Astrocyte of the hippocampus (primary cell): ENCODE data around the gene SPTSSB.

Experiments used
- DNase-seq: peaks from one replicate; pipeline ENCODE4 v3.0.0; 2011; ENCODE audit warnings: low read depth, low spot score

The SPTSSB gene

GRCh38 chr3:161392853-161393252 lies 21.5 kb upstream of the SPTSSB start:
- no peak for DNase-seq

DNA sequence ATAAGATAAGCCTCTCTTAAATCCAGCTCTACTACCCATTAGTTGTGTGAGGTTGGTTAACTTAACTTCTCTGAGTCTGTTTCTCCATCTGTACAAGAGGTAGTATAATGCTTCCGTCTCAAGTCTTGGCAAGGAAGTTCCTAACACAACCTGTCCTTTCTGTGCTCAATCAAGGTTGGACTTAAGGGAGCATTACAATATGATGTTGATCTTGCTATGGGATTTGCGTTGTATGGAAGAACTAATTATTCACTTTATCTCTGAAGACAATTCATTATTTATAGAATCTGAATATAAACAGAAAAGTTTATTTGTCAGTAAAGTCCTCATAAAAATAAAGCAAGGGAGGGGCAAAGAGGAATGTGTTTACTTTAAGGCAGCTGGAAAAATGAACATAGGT lies 18.9 kb upstream of the SPTSSB start:
- DNase-seq = no peak

- no peak for DNase-seq
Measured at GRCh38 chr3:161389445-161390035, 18.2 kb upstream of the SPTSSB start.

GRCh38 chr3:161388855-161389254 lies 17.5 kb upstream of the SPTSSB start:
- no peak for DNase-seq

DNA sequence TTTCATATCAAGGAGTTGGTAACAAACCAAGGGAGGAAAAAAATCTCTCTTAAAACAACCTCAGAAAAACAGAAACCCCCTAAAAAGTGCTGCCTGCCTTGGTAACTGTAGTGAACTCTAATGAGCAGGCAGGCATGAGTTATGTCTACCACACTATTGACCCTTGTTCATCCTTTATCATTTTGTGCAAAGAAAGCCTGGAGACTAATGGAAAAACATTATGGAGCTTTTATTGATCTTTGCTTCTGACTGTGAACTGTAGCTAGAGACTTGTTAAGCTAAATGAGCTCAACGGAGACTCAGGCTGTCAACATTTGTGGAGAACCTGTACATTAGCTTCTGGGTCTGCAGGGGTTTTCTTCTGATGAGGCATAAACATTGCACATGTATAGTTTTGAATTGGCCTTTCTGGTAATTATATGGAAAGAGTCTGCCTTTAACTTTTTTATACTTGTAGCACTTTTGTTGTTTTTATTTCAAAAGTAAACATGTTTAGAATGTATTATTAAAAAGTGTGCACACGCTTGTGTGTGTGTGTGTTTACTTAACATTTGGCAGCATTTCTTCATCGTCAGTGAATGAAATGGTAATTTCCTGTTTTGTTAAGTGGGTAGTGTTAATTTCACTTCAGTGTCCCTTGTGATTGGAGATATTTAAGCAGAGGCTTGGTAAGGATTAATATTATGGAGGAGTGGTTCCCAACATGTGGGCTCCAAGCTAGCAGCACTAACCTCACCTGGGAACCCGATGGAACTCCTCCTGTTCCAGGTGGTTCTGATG lies 15.9 kb upstream of the SPTSSB start:
- DNase-seq = no peak

DNA sequence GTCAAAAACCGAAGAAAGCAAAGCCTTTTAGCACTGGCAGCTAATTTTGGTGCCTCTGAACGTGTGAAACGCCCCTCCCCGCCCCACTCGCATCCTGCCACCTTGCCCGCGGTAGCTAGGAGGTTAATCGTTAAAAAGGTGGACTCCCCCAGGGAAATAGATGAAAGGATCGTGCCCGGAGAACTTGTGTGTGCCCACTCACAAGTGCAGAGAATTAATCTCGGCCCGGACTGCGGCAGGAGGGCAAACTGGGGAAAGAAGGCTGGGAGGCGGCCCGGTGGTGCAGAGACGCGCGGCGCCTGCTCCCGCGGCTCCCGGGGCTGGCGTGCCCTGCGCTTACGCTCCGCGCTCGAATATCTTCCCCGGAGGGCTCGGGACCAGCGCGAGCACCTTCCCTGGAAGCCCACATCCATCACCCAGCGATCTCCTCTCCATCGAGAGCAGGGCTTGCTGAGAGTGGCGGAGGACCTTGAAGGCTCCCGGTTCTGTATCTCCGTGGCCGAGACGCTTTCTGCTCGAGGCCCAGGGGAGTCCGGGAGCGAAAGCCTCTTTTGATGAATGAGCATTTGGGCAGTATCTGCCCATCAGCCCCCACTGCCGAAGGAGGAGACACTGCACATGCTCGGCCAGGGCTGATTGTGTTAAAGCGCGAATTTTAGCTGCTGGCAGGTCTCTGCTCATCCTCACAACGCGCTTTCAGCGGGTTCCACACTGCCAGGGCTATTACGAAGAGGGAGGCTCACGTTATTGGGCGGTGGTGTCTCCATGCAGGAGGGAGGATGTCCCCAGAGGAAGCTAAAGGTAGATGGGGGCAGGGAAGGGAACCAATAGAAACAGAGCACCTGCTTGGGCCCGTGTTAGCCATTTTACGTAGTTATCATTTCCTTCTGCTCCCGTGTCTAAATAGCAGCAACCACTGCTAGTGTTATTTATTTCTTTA lies 1.3 kb upstream of the SPTSSB start:
- peak; percentile 68 for DNase-seq

DNA sequence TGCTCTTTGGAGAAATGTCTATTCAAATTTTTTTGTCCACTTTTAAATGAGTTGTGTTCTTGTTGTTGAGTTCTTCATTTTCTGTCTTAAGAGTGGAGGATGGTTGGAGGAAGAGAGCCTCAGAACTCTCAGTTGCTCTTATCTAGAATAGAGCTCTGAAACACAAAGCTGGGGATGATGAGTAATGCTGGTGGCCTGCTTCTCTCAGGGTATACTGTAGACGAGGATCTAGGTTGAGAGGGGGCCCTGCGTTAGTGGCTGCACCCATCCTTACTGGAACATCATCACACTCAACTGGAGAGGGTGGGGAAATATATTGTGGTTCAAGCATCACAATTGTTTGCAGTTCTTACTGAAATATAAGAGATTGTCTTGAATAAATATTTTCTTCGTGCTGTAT lies 1.8 kb downstream of the SPTSSB start:
- no peak for DNase-seq

- no peak for DNase-seq
Measured at GRCh38 chr3:161366094-161366493, 5.2 kb downstream of the SPTSSB start.

DNA sequence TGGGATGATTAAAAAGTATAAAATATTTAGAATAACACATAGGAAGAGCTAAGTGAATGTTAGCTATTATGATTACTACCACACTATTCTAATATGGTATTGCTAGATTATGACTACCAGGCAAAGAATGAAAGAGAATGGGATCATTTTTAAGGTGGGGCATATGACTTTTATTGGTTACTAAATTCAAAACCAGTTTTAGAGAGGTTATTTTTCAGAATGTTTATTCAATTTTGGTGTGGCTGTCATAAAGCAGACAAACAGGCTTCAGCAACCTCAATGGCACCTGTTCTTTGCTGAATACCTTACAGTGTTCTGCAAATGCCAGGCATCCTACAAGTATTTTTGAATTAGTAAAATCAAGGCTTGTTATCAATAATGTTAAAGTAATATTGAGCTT lies 12.8 kb downstream of the SPTSSB start:
- DNase-seq = no peak

DNA sequence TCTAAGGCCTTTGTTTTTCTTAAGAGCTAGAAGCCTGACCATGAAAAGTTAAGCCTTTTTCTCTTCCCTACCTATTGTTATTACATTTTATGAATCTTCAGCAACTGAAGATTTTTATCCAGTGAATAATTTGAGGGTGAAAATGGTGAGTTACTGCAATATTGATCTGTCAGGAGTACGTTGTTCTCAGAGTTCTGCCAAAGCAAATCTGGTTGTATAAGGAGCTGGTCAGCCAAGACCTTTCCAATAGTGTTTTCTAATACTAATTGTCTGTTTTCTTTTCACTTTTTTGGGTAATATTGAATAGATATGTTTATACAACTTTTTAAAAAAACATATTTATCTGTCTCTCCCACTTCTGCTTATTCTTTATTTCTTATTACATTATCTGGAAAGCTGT lies 15.0 kb downstream of the SPTSSB start:
- DNase-seq = no peak

- DNase-seq = no peak
Measured at GRCh38 chr3:161355508-161355907, 15.8 kb downstream of the SPTSSB start.

GRCh38 chr3:161354554-161354953 lies 16.8 kb downstream of the SPTSSB start:
- no peak for DNase-seq

DNA sequence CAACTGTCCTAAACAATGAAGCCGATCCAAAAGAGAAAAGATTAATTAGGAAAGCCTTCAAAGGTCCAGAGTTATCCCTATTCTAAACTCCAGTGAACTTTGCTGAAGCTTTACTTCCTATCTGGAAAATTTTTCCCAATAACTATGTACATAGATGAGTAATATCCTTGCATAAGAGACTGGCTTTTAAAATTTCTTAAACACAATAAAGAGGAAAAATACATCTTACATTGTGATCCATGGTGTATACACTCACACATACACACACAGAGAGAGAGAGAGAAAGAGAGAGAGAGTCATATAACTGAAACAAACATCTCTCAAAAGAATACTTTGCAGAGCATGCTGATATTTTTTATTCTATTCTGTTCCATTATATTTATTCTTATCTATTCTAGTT lies 20.0 kb downstream of the SPTSSB start:
- no peak for DNase-seq

DNA sequence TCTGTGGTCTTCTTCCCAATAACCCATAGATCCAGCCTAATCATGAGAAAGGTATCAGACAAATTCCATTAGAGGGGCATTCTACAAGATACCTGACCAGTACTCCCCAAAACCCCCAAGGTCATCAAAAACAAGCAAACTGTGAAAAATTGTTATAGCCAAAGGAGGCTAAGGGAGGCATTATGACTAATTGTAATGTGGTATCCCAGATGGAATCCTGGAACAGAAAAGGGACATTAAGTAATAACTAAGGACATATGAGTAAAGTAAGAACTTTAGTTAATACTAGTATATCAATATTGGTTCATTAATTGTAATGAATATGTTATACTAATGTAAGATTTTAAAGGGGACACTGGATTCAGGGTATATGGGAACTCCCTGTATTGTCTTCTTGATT lies 20.4 kb downstream of the SPTSSB start:
- DNase-seq = no peak

- peak; percentile 91 for DNase-seq
Measured at GRCh38 chr3:161349529-161350312, 21.6 kb downstream of the SPTSSB start.

- peak; percentile 24 for DNase-seq
Measured at GRCh38 chr3:161348796-161349400, 22.4 kb downstream of the SPTSSB start.

DNA sequence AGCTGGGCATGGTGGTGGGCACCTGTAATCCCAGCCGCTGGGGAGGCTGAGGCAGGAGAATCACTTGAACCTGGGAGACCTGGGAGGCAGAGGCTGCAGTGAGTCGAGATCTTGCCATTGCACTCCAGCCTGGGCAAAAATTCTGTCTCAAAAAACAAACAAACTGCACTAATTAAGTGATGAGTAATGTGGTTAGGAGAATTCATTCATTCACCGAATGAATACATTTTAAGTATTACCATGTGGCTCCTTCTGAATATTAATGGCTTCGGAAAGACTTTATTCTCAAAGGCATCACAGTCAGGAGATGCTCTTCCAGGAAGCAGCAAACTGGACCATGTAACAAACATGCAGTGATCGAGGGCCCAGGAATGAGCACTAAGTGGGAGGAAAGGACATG lies 23.6 kb downstream of the SPTSSB start:
- no peak for DNase-seq

GRCh38 chr3:161345023-161345422 lies 26.3 kb downstream of the SPTSSB start:
- no peak for DNase-seq

- peak; percentile 36 for DNase-seq
Measured at GRCh38 chr3:161343986-161344385, 27.3 kb downstream of the SPTSSB start.

- no peak for DNase-seq
Measured at GRCh38 chr3:161343540-161343939, 27.8 kb downstream of the SPTSSB start.

DNA sequence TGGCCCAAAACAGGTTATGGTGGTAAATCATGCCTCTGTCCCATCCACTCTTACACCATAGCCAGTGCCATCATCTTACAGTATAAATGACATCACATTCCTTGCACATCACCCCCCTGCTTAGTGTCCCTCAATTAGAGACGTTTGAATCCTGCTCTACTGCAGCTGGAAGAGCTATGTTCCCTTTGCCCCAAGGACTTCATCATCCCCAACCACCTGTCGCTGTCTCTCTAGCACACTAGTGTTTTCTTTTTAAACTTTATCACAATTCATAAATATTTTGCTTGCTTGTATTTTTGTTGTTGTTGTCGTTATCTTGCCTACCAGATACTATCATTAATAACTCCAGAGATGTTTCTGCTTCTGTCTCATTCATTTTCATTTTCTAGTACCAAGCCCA lies 28.7 kb downstream of the SPTSSB start:
- DNase-seq = no peak
